Measurements from ENCODE around the gene SASH1.

Gene SASH1

GRCh38 chr6:148440016-148440415 lies 97.4 kb downstream of the SASH1 start:
- peak in 1 of 2 experiments; percentile 38 for DNase-seq

DNA sequence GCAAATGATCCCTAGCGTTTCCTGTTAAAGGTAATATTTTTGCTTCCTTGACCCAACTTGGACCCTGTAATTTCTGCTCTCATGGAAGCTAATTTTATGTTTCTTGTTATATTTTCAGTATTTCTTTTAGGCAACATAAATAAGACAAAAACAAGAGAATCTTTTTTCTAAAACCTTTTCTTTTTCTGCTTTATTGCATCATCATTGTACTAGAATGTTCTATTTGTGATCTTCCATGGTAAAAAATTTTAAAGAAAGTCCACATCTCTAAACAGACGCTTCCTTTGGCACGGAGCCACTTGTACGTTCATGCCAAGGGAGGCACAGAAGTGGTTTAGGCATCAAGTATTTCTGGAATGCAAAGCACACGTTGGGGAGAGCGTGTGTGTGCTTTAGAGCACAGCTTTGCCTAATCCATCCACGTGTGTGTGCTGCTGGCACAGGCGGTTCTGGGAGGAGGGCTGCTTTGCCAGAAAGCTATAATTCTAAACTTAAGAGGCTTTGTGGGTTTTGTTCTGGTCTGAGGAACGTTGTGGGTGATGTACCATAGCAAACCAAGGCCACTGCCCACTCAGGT lies 98.3 kb downstream of the SASH1 start:
- DNase-seq: peak; percentile 62 to 78

GRCh38 chr6:148441454-148441911 lies 98.8 kb downstream of the SASH1 start:
- no peak for DNase-seq

- DNase-seq: no peak
Measured at GRCh38 chr6:148443798-148444560, 101.3 kb downstream of the SASH1 start.

DNA sequence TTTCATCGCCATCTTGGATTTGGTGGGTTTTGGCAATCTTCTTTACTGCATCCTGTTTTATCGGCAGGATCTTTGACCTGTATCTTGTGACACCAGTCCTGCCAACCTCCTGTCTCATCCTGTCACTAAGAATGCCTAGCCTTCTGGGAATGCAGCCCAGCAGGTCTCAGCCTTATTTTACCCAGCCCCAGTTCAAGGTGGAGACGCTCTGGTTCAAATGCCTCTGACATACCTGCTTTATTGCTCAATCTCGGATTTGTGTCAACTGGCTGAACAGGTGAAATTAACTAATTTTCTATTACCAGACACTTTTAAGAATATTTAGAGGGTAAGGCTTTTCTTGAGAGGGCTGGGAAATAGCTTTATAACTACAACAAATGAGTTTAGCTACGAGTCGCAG lies 102.5 kb downstream of the SASH1 start:
- DNase-seq: no peak

- no peak for DNase-seq
Measured at GRCh38 chr6:148445620-148446019, 103.0 kb downstream of the SASH1 start.

DNA sequence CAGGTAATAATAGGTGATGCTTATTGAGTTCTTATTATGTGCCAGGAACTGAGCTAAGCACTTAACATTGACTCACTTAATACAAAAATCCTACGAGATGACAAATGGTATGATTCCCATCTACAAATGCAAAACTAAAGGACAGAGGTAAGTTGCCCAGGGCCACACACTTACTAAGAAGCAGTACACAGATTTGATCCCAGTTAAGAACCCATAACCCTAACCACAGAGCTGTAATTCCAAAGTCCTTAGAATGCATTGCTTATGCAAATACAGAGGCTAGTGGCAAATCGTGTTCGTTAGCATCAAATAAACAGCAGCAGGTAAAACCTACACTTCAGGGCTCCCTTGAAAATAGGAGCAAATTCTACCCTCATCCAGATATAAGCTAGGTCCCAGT lies 104.0 kb downstream of the SASH1 start:
- no peak for DNase-seq

- no peak for DNase-seq
Measured at GRCh38 chr6:148447521-148448230, 105.0 kb downstream of the SASH1 start.

DNA sequence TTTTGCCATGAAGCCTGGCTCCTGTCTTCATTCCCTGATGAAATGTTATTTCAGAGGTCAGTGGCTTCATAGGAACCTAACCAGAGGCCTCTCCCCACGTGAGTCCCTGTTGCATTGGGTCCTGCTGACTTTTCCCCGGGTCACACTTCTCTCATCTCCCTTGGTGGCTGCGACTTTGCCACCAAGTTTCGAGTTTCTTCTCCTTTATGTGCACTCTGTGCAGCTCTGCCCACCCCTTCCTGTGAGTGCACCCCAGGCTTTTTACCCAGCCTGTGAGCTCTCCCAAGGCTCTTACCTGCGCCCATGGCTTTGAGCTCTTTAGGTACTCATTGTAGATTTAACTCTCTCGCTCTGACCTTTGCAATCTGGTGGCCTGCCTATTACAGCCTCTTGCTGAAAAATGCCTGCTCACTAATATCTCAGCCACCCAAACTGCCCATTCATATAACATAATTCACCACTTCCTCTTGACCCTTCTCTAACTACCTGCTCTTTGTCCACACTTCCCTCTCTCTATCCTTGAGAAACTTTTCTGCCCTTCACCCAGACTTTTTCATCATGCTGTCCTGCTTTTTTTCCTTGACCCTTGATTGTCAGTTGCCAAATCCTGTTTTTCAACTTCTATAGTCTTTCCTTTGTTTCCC lies 105.9 kb downstream of the SASH1 start:
- no peak for DNase-seq

- no peak for DNase-seq
Measured at GRCh38 chr6:148450866-148451265, 108.2 kb downstream of the SASH1 start.

GRCh38 chr6:148451690-148452089 lies 109.1 kb downstream of the SASH1 start:
- DNase-seq: no peak

DNA sequence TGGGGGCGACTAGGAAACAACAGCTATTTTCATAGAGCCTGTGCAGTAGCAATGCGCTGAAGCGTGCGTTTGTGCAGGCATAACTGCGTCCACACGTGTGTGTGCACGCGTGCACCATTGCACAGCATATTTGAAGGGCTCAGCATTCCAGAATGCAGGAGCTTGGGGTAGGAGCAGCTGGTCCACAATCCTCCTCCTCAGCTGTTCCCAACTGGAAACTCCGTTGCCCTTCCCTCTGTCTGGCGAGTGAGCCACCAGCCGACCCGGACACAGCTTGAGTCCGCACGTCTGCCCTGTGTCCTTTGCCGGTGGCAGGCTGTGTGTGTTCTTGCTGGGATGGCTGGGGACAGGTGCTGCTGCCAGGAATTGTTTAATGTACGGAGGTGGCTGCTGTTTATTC lies 110.2 kb downstream of the SASH1 start:
- peak in 1 of 2 experiments; percentile 34 for DNase-seq

DNA sequence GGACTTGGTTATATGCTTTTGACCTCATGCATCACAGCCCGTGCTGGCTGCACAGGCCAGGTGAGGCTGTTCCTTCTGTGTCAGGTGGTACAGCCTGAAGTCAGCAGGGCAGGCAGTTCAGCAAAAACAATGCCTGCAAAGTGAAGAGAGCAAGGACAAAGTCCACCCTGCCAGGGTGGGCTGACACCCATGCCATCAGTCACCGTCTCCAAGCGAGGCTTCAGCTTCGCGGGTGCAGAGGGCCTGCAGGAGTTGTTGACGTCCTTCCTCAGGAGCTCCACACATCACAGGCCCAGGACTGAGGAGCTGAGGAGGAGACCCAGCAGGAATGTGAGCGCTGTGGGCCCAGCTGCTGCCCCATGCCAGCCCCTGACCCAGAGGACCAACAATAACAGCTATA lies 111.3 kb downstream of the SASH1 start:
- no peak for DNase-seq

DNA sequence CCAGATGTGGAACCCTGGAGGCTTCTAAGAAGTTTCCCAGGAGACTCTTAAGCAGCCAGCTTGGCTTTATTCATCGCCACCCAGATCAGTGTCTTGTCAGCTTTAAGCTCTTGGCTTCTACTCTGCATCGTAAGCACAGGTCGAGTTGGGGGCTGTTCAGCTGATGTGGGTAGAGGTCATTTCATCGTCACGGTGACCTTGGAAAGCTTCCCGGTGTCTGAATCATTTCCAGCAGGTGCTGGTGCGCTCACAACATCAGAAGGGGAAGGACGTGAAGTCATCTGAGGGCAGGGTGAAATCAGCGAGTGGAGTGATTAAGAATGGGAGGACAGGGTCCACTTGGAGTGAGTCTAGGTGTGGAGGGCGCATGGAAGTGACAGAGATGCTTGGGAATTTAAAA lies 112.6 kb downstream of the SASH1 start:
- no peak for DNase-seq

- DNase-seq: peak in 1 of 2 experiments; percentile 50
Measured at GRCh38 chr6:148455674-148456558, 113.3 kb downstream of the SASH1 start.

DNA sequence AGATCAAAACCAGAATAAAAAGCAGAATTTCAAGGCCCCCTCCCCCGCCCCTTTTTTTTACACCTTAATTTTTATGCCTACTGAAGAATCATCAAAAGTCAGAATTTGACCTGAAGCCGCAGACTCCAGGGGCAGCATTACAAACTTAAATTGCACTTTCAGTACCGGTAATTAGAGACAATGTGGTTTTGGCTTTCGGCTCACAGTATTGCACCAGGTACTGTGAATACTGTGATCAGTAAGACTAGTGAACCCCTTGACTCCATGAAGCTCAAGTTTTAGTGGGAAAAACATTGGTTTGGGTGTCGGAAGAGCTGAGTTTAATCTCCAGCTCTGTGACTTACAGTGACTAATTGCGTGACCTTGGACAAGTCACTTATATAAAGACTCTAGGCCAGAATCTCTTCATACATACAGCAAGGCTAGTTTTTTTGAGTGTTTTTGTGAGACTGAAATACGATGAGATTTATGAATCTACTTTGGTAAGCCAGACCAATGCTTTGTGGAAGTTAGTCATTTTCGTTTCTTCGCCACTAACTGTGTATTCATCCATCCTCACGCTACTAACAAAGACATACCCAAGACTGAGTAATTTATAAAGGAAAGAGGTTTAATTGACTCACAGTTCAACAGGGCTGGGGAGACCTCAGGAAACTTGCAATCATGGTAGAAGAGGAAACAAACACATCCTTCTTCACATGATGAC lies 114.7 kb downstream of the SASH1 start:
- no peak for DNase-seq

- DNase-seq: no peak
Measured at GRCh38 chr6:148457843-148458159, 115.2 kb downstream of the SASH1 start.

GRCh38 chr6:148459238-148459637 lies 116.6 kb downstream of the SASH1 start:
- no peak for DNase-seq

- peak in 1 of 2 experiments; percentile 15 for DNase-seq
Measured at GRCh38 chr6:148460876-148461646, 118.4 kb downstream of the SASH1 start.

- no peak for DNase-seq
Measured at GRCh38 chr6:148461986-148462577, 119.4 kb downstream of the SASH1 start.

GRCh38 chr6:148463671-148464070 lies 121.0 kb downstream of the SASH1 start:
- peak; percentile 32 to 69 for DNase-seq
